Omental fat pad (tissue), 4 donors: ENCODE measurements around the gene RNF17. TPM values are rescaled to one million over a fixed set of nuclear protein-coding genes. Genes with fewer than 3 reads are reported as not detected.

ENCODE experiments used
- ATAC-seq: fragments of 150-250 bp; one replicate; pipeline ENCODE4 v1.9.1; 2016; ENCODE audit warnings: mild to moderate bottlenecking, moderate library complexity; ENCODE audit not compliant: low FRiP score
- DNase-seq: peaks from one replicate; pipeline ENCODE4 v3.0.0-alpha.2; 2019; ENCODE audit warnings: low spot score
- total RNA-seq, 4 donors: library from RNA; depleted of rRNA; stranded (reverse); fragments of >200 nt; gene quantifications; one replicate each; pipeline ENCODE4 v1.1.0, GENCODE V29; 2016
- TF ChIP-seq, protein P1 (sequence below), 3 donors: fragments of 450-650 bp; IDR thresholded peaks; one replicate each; pipeline ENCODE4 v1.5.1; 2016 to 2017; ENCODE audit warnings: antibody characterized with exemption in 3 of 3, mild to moderate bottlenecking in 3 of 3, moderate library complexity in 2 of 3

The RNF17 gene, protein sequence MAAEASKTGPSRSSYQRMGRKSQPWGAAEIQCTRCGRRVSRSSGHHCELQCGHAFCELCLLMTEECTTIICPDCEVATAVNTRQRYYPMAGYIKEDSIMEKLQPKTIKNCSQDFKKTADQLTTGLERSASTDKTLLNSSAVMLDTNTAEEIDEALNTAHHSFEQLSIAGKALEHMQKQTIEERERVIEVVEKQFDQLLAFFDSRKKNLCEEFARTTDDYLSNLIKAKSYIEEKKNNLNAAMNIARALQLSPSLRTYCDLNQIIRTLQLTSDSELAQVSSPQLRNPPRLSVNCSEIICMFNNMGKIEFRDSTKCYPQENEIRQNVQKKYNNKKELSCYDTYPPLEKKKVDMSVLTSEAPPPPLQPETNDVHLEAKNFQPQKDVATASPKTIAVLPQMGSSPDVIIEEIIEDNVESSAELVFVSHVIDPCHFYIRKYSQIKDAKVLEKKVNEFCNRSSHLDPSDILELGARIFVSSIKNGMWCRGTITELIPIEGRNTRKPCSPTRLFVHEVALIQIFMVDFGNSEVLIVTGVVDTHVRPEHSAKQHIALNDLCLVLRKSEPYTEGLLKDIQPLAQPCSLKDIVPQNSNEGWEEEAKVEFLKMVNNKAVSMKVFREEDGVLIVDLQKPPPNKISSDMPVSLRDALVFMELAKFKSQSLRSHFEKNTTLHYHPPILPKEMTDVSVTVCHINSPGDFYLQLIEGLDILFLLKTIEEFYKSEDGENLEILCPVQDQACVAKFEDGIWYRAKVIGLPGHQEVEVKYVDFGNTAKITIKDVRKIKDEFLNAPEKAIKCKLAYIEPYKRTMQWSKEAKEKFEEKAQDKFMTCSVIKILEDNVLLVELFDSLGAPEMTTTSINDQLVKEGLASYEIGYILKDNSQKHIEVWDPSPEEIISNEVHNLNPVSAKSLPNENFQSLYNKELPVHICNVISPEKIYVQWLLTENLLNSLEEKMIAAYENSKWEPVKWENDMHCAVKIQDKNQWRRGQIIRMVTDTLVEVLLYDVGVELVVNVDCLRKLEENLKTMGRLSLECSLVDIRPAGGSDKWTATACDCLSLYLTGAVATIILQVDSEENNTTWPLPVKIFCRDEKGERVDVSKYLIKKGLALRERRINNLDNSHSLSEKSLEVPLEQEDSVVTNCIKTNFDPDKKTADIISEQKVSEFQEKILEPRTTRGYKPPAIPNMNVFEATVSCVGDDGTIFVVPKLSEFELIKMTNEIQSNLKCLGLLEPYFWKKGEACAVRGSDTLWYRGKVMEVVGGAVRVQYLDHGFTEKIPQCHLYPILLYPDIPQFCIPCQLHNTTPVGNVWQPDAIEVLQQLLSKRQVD (N-terminal part only)
- total RNA-seq: under 1 TPM in 2 of 4 donors, not detected in 2; 0.28 to 0.32 TPM

DNA sequence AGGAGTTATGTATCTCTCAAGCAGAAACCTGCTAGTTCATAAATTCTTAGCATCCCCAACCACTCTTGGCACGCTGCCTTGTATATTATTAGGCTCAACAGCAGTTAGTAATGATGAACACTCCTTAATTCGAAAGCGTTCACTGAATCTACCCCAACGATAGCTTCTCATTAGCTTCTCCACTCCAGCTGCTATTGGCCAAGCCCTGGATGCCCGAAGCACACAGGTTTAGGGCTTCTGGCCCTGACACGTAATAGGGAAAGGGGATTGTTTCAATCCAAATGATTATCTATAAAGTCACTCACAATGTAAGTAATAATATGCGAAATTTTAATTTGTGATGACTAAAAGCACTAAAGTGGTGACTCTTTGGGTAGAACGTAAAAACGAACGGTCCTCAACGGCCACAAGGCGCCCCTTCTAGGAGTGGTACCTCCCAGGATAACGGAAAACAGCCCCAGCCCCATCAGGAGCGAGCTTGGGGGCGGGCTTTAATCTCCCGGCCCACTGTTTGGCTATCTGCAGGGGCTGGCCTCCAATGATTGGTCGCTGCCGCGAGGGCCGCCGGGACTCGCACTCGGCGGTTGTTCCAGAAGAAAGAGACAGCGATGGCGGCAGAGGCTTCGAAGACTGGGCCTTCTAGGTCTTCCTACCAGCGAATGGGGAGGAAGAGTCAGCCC lies at the start of gene RNF17:
TSS of gene RNF17 (plus strand) at position 574 of the 680 bp plus-strand sequence. CDS start at position 609, 35 bp downstream.
- TF ChIP-seq, protein P1, sequence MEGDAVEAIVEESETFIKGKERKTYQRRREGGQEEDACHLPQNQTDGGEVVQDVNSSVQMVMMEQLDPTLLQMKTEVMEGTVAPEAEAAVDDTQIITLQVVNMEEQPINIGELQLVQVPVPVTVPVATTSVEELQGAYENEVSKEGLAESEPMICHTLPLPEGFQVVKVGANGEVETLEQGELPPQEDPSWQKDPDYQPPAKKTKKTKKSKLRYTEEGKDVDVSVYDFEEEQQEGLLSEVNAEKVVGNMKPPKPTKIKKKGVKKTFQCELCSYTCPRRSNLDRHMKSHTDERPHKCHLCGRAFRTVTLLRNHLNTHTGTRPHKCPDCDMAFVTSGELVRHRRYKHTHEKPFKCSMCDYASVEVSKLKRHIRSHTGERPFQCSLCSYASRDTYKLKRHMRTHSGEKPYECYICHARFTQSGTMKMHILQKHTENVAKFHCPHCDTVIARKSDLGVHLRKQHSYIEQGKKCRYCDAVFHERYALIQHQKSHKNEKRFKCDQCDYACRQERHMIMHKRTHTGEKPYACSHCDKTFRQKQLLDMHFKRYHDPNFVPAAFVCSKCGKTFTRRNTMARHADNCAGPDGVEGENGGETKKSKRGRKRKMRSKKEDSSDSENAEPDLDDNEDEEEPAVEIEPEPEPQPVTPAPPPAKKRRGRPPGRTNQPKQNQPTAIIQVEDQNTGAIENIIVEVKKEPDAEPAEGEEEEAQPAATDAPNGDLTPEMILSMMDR (IDR thresholded peaks at IDR 0.05): no peak
- ATAC-seq: no peak
- DNase-seq: no peak

DNA sequence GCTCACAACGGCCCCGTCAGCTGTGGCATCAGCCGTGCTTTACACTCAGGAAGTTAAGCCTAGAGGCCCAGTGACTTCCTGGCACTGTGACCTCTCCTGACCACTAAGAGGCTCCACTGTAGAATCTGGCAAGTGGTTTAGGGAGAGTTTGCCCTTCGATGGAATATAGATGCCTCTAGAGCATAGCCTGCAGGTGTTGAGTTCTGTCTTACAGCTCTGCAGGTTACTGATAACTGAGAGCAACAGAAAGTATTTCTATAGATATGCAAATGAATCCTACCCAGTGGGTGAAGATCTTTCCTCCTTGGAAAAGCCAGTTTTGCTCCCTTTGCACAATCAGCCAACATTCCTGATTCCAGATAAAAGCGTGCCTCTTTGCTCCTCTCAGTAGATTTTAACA lies 48.0 kb upstream of the RNF17 start:
- TF ChIP-seq, protein P1 (IDR thresholded peaks at IDR 0.05): no peak
- no peak for ATAC-seq
- DNase-seq: no peak

DNA sequence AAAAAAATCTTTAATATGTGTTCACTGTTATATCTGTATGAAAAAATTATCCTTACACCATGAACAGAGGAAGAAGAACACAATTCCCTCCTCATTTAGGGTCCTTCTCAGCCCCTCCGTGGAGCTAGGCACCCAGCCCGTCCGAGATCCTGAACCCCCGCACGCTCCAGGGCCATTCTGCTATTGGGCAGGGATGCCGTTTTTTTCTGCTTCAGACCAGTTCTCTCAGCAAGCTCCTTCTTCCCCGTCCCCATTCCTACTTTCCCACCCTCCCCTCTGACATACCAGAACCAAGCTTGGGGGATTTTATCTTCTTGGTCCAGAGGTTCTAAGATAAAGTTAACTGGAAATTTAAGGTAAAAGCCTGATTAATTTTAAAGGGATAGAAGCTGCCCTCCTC lies 47.5 kb upstream of the RNF17 start:
- no peak for DNase-seq
- TF ChIP-seq, protein P1 (IDR thresholded peaks at IDR 0.05): no peak
- ATAC-seq: no peak

DNA sequence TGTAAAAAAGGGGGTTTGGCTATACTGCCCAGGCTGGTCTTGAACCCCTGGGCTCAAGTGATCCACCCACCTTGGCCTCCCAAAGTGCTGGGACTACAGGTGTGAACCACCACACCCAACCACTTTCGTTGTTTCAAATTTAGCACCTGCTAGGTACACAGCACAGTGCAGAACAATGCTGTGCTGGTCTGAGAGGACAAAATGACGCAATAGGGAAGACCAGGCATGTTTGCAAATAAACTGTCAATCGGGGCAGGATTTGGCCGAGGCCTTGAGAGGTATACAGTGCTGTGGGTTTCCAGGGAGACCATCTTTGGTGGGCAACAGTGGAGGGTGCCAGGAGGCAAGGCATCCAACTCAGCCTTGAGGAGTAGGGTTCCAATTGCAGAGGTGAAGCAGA lies 46.8 kb upstream of the RNF17 start:
- no peak for DNase-seq
- TF ChIP-seq, protein P1 (IDR thresholded peaks at IDR 0.05): no peak
- ATAC-seq: no peak

DNA sequence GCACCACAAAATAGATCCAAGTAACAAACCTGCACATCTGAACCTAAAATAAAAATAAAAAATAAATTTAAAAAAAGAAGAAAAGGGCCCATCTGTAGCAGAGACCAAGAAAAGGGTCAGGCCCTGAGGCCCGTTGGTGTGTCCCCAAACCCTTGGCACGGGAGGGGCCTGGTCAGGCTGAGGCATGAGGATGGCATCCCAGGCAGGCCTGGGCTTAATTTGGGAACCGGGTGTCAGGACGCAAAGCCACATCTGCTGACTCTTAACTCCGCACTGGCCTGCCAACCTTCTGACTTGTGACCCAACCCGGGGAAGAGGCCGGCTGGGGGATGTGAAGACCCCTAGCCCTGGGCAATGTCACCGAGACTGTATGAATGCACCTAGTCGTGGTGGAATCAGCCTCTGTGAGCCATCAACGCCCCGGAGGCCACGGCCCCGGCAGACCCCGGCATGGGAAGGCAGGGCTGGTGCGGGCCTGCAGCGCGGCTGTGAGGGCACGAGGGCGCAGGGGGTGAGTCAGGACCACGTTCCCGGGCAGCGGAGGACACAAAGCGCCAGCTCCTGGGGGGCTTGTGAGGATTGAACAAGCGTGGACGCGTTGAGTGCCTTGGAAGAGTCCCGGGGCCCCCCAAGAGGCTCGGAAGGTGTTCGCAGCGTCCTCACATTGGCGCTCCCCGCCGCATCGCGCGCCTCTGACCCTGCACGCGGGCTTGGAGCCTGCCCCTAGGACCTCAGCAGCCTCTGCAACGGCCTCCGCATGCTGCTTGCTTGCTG lies 45.6 kb upstream of the RNF17 start:
- DNase-seq (no peak), ATAC-seq (no peak)
- TF ChIP-seq, protein P1 (IDR thresholded peaks at IDR 0.05): no peak
